GM11168 (cell line): ENCODE data around the gene ATF7.

Source experiments
- in situ Hi-C: fragments of 300-500 bp; cut with MboI; formaldehyde crosslinking; loops from one replicate; pipeline ENCODE4 v1.12.0; 2022; ENCODE audit warnings: low sequenced_read_pairs; ENCODE audit not compliant: unreplicated experiment

ATF7 gene

DNA sequence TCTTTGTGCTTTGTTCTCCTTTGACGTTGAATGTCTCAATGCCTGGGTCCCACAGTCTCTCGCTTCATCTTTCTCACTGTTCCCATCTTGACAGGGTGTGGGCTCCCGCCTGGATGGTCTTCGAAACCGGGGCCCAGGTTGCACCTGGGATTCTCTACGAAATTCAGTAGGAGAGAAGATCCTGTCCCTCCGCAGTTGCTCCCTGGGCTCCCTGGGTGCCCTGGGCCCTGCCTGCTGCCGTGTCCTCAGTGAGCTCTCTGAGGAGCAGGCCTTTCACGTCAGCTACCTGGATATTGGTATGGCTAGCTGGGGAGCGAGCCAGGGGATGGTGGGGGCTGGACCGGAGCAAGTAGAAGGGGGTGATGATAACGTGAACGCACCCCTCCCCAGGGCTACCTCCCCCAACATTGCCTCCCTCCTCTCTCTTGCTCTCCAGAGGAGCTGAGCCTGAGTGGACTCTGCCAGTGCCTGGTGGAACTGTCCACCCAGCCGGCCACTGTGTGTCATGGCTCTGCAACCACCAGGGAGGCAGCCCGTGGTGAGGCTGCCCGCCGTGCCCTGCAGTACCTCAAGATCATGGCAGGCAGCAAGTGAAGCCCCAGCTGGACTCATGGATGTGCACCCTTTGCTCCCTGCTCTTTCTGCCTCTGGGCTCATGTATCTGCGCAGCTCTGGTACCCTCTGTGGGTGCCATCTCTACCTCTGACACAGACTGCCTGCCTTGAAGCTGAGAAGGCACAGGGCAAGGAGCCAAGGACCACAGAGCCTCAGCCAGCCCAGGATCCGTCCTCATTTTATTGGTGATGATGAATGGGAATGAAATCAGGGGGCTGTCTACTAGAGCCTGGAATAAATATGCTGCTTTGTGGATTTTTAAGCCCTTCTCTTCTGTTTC is 120.4 kb downstream of the ATF7 start:
- in situ Hi-C loops: no loop called here

DNA sequence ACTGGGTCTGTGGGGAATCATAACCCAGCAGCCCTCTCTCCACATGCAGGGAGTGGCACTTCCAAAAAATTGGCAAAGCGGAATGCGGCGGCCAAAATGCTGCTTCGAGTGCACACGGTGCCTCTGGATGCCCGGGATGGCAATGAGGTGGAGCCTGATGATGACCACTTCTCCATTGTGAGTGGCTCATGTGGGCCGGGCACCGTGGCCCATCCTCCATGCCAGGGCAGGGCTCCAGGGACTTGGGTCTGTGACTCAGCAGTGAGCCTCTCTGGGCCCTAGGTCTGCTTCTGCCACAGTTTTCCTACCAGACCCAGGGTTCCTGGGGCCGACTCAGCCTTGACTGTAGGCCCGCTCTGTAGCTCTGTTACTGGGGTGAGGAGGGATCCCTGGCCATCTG is 121.1 kb downstream of the ATF7 start:
- in situ Hi-C loops: no loop called here

DNA sequence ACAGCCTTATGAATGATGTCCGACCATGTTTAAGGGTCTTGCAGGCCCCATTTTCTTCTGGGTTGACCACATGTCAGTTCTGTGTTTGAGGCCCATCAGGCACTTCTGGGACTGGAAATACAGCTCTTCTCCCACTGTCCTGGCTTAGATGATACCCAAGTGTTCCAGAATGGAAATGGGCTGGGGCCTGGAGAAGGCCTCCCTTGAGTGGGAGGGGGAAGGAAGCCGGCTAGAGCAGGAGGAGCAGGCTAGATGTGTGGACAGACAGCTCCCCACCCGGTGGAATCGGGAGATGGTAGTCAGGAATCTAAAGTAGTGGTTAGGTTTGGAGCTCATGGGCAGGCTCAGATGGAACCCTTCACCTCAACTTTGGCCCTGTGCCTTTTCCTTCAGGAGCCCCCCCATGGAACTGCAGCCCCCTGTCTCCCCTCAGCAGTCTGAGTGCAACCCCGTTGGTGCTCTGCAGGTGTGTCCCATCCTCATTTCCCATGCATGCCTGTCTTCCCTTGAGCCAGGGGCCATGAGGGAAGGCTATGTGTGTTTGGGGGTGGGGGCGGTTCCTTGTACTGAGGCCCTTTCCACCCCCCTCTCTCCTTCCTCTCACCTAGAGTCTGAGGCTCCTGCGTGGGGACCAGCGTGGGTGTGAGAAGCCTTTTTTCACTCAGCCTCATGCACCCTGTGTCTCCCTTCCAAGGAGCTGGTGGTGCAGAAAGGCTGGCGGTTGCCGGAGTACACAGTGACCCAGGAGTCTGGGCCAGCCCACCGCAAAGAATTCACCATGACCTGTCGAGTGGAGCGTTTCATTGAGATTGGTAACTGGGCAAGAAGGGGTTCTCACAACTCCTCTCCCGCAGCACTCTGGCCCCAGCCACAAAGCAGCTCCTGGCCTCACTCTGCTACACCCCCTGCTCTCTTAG is 121.9 kb downstream of the ATF7 start:
- in situ Hi-C loops: no loop called here

DNA sequence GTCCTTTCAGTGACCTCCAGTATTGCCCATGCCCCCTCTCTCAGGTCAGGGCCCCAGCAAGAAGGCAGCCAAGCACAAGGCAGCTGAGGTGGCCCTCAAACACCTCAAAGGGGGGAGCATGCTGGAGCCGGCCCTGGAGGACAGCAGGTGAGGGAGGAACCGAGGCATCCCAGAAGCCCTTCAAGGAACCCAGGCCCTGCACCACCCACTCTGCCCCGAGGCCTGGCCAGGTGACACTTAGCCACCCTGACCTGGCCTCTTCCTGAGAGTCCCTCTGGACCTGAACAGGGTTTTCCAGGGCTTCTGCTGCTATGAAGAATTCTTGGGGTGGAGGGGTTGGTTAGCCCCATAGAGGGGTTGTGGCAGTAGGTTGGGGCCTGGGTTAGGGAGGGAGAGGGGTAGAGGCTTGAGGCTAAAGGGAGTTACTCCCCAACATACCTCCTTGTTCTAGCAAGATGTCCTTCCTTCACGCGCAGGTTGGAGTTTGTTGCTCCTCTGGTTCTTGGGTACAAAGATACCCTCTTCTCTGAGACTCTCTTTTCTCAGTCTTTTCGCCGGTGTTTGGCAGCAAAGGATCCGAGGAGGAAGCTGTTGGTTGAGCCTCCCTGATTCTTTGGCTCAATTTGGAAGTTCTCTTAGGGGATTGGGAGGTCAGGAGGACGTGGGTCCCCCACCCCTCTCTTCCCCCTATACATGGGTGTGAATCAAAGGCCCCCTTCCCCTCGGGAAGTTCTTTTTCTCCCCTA is 123.0 kb downstream of the ATF7 start:
- in situ Hi-C loops: no loop called here

DNA sequence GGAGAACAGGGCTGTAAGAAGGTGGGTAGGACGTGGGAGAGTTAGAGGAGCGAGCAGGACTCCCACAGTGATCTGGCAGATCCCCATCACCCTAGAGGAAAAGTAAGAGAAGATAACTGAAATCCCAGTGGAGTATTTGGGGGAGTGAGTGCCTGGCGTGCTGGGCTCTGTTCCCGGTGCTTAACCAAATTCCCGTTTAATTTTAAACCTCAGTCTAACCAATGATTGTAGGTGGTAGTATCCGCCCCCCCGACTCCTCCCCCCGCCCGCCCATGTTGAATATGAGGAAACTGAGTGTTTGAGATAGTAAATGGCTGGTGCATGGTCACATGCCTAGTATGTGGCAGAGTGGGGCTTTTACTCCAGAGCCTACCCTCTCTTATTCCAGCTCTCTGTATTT is 123.9 kb downstream of the ATF7 start:
- in situ Hi-C loops: no loop called here

DNA sequence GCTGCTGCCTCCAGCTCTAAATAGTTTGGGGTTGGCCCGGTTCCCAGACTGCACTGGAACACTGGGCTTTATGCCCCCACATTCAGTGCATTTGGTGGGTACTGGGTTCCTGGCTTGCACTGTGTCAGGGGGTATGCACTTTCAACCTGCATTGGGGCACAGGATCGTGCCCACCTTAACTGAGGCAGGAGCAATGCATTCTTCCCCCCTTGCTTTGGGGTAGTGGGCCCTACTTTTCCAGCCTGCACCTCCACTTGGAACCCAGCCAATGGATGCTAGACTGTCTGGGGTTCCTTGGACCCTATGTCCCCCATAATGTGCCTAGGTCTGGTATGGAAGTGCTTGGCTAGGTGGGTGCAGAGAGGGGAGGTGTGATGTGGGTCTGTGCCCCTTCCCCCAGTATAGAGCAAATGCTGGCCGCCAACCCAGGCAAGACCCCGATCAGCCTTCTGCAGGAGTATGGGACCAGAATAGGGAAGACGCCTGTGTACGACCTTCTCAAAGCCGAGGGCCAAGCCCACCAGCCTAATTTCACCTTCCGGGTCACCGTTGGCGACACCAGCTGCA is 124.5 kb downstream of the ATF7 start:
- in situ Hi-C loops: no loop called here

DNA sequence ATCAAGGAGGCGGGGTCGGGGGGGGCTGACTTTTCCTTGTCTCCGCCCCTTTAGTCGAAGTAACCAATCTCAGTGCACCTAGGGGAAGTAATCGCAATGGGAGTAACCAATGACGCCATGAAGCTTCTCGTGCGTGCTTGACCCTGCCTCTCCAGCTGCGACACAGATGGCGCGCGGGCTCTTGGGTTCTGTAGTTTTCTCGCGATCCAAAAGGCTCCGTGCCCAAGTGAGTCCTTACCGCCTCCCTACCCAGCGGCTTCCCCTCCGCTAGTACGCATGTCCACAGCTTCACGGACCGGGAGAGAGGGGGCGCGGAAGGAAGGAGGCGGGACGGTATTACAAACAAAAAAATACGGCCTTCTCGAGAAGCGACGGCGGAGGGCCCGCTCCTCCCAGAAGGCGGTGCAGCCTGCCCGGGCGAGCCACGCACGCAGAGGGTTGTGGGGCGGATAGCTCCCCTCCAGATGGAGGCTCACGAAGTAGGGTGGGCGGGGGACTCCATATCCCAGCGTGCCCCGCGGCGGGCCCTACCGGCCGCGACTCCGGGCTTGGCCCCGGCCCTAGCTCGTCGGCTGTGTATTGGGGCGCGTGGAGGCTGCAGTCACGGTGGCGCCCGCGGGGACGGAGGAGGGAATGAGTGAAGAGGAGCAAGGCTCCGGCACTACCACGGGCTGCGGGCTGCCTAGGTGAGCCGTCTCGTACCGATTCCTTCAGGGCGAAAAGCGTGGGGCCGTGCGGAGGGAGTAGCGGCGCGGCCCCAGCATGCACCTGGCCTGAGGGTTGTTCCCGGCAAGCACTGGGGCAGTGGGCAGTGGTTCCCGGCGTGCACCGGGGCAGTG is 125.2 kb downstream of the ATF7 start, which contains the start of gene TARBP2:
Gene TARBP2 (plus strand): TSS at position 508 of the 839 bp plus-strand sequence. CDS start 126 bp downstream, at position 634.
- in situ Hi-C loops: no loop called here

DNA sequence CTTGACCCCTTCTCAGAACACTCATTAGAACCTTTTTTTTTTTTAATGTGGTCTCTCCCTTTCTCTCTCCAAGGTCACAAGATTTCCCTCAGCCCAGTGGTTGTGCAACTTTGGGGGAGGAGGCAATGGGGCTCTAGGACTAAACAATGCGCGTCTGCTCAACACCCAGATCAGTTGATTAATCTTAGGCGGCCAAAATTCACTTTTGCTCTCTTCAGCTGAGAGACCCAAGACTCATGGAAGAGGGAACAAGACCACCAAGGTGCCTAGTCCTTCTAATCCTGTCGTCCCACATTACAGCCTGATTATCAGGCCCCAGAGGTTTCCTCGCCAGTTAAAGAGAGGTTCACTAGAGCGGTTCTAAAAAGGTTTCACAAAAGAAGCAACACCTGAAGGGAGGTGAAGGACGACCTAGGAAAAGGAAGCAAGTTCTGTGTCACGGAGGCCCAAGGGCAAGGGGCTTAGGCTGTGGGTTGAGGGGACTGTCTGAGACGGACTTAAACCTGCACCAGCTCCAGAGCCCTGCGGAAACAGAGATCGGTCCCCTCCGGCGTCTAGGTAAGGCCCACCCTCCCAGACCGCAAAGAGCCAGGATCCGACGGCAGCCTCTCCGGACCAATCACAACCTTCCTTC is 125.9 kb downstream of the ATF7 start:
- in situ Hi-C loops: no loop called here

DNA sequence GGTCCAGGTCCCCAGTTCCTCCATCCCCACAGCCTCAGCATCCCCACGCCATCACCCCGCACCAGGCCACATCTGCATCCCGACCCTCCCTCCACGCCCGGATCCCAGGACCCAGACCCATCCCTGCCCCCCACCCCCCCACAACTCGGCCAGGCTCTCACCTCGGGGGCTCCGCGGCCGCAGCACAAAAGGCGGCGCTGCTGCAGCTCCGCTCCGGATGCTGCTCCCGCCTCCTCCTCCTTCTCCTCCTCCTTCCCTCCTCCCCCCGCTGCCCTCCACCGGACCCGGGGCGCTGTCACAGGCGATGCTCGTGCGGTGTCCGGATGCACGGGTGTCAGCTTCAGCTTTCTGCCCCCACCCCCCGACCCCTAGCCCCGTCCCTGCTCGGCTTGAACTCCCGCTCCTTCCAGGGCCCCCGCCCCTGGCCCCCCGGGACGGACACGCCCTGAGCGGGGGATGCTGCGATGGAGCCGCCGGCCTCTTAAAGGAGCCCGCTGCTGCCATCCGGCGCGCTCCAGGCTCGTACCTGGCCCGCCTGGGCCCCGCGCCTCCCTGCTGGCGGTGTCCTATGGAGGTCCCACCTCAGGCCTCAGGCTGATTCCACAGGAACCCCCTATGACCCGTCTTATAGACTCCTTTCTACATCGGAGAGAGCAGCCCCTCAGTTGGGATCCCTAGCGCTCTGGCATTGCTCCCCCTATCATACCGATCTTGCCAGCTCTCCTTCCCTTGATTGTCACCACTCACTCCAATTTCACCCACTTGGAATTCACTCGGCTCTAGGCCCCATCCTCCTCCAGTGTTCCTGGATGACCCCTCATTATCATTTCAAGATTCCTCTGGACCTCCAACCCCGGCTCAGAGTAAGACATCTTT is 126.7 kb downstream of the ATF7 start, which contains the start of gene MAP3K12:
Gene MAP3K12 (minus strand): TSS at position 193 of the 876 bp plus-strand sequence. CDS start 12,067 bp downstream, outside the sequence.
- in situ Hi-C loops: no loop called here

DNA sequence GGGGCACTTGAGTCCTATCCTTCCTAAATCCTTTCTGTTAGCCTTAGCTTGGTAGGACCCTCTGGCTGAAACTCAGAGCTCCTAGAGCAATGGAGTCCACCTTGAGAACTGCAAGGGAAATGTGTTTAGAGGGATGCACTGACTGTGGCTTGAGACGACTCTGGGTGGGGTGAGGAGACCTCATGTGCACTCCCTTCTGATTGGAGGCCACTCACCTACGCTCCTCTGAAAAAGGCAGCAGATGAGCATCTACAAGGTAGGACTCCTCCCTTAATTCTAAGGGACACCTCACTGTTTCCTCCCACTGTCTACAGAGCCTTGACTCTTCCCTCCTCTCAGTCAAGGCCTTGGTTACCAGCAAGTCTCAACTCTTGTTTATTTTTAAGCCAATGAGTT is 127.9 kb downstream of the ATF7 start:
- in situ Hi-C loops: no loop called here

DNA sequence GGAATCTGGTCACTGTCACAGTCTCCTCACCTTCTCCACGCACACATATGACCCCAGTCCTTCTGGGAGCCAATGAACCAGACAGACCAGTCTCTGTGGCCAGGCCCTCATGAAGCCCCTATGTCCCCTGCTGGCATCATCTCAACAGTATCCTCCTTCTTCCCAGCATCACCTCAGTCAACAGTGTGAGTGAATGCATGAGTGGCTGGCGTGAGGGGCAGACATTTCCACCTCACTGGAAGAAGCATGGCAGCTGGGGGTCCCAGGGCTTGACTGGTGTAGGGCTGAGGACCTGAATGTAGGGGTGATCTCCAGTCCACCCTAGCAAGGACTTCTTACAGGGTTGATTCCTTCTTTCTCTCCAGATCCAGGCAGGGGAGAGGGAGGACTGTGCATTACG is 128.7 kb downstream of the ATF7 start:
- in situ Hi-C loops: no loop called here

DNA sequence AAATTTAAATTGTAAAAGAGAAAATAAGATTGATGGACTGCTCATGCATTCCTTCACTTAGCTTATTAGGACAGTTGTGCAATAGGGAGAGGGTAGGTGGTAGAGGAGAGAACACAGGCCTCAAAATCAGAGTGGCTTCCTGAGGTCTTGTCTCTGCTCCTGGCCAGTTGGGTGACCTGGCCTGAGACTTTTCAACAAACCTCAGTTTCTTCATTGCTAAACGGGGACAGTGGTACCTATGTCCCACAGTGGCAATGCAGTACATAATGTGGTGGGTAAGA is 129.5 kb downstream of the ATF7 start:
- in situ Hi-C loops: no loop called here

DNA sequence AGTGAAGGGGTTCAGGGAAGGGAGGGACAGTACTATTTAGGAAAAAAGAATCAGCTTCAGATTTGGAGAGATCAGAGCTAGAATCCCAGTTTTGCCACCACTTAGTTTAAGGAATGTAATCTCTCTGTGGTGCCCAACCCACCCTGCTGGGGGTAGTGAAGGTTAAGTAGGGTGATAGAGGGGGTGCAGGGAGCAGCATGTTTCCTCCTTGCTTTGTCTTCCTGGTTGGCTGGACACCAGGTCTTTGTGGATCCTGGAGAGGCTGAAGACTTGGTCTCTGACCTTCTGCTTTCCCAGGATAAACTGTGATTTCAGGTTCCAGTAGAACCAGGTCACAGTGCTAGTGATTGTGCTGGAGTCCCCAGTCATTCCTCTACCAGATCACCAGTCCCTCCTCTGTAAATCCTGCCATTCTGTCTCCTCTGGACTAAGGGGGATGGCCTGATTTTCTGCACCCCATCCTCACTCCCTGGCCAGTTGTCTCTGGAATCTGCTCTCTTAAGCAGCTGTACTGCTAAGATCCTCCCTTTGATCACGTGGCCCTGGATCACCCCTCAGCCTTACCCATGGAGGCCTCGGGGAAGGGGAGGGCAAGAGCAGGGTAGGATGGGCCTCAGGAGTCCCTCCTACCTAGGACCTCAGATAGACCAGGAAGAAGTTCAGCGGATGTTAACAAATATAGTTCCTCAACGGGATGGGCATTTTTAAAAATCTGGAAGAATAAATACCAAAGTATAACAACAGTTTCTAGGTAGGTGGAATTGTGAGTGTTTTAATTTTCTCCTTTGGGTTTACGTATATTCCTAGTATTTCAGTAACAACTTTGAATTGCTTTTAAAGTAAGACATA is 130.1 kb downstream of the ATF7 start:
- in situ Hi-C loops: no loop called here

DNA sequence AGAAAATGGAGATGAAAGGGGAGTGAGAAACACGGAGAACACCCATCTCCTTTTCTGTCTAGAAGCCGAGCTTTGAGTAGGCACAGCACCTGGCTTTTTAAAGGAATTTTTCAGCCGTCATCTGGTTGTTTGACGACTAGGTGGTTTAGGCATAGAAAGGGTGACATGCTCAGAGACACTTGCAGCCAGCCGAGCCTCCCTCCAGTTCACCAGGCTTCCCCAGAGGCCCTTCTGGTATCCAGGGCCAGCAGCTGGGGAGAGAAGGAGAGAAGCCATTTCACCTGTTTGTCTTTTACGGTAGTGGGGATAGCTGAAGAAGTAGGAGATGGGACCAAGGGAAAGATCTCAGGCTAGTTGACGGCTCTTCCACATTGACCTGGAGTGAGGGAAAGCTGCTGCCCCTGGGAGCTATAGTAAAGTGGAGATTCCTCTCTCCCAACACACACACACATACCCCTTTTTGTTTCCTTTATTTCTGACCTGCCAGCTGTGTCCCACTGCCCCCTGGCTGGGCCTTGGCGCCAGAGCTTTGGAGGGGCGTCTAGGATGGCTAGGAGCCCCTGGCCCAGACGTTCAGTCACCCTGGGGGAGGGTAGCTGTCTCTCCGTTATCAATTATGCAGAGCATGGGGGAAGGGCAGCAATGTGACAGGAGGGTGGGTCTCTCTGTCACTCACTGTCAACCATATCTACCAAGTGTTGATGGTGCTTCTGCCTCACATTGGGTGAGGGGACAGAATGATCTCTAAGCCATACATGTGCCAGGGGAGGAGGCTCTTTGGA is 132.4 kb downstream of the ATF7 start:
- in situ Hi-C loops: no loop called here

DNA sequence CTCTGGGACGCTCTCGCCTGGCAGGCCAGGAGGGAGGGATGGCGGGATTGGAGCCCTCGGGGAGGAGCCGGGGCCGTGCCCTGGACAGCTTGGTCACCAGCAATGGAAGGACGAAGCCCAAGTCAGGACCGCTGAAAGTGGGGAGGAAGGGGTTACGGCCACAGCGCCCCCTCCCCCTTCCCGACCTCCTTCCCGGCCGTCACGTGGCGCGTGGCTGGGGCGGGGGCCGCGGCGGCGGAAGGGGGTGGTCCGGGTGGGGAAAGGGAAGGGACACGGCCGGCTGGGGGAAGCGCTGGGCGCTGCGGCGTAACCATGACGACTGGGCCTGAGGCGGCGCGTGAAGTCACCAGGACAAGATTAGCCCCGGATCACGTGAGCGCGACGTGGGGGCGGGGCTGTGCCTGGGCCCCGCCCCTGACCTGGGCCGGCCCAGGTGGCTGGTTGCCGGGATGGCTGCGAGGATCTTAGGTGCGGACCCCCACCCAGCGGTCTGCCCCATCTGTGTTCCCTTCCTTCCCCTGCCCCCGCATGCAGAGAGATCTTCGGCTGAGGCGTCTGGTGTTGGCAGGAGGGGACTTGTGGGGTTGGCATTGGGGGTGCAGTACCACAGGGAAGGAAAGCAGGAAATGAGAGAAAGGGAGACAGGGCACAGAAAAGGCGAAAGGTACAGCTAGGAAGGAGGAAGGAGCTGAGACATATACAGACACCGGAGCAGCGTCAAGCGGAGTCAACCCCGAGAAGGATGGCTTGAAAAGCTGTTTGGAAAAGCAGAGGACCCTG is 133.2 kb downstream of the ATF7 start:
- in situ Hi-C loops: no loop called here

DNA sequence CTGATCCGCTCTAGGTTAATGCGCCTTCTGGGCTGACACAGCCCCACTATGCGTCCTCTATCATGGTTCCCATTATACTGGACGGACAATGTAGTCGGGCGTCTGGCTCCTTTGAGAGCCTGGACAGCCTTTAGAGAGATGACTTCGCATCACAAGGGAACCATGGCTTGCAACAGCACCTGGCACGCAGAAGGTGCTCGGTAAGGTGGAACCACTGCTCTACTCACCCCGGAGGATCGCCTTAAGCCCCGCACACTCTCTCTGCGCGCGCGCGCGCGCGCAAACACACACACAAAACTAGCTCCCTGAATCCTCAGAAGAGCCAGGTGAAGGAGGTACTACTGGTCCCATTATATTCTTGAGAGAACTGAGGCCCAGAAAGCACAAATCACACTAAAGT is 134.0 kb downstream of the ATF7 start:
- in situ Hi-C loops: no loop called here
